NCI-H748 (cell line): ENCODE data around the gene ZNF184.

Experiments
- DNase-seq: peaks from one replicate; lab custom pipeline; 2025; ENCODE audit not compliant: unreplicated experiment; lab: John Stamatoyannopoulos, UW

ZNF184 gene

DNA sequence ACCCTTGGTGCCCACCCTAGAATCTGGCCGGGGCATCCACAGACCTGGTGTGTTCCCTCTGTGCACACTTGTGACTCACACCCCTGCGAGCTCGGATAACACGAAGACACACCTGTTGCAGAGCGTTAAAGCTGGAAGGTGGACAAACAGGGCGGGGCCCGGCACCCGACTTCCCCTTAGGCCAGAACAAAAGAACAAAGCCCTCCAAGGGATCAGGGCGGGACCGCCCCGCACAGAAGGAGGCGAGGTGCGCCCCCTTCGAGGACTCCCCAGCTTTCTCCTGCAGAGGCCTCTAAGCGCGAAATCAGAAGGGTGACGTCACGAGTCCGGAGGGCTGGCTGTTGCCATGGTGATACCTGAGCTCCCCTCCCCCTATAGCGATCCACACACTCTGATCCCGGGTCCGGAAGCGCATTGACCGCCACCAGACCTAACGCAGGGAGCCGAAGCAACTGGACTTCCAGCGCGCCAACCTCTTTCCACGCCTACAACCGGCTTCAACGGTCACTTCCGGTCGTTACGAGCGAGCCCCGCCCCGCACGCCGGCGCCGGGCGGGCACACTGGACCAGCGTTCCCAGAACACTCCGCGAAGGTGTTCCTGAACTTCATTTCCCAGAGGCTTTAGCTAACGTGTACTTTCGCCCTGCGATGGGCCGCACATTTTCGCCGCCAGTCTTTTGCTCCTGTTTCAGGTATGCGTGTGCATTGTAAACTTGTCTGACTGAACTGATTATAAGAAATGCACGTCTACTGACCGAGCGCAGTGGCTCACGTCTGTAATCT, at the start of gene ZNF184:
TSS of gene ZNF184 (minus strand) at position 489 of the 784 bp plus-strand sequence. CDS start 811 bp downstream, outside the sequence.
- DNase-seq: peak; percentile 100

DNA sequence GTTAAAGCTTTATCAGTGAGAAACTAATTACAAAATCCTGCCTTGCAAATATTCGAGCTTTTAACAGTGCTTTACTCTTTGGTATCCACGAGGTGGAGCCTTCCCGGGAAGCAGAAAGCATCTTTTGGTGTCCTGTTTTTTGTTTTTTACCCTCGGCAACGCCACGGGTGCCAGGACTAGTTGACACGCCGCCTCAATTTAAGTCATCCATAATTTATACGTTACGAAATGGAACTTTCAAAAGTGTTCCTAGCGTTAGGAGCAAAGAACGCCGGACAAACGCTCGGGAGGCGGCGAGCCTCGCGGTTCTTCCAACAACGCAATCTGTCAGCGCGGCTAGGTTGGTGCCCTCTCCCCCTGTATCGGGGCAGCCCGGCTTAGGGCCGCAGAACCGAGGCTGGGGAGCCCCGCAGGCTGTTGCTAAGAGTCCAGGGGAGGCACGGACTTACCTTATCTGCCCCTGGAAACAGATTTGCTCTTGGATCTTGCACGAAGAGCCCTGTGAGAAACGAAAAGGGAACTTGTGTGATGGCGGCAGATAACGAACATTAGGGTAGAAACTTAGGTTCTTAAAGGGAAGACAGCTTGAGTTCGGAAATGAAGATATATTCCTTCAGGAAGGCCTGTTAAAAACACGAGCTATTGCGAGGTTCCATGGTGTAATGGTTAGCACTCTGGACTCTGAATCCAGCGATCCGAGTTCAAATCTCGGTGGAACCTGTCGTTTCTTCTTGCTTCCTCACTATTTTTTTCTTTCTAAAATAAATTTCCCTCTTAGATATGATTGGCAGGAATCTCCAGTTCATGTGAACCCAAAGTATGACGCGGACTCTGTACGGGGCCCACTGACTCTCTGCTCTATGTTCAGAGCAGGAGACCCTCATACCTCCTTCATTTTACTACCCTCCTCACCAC, 46.2 kb upstream of the ZNF184 start:
- DNase-seq: peak; percentile 93

DNA sequence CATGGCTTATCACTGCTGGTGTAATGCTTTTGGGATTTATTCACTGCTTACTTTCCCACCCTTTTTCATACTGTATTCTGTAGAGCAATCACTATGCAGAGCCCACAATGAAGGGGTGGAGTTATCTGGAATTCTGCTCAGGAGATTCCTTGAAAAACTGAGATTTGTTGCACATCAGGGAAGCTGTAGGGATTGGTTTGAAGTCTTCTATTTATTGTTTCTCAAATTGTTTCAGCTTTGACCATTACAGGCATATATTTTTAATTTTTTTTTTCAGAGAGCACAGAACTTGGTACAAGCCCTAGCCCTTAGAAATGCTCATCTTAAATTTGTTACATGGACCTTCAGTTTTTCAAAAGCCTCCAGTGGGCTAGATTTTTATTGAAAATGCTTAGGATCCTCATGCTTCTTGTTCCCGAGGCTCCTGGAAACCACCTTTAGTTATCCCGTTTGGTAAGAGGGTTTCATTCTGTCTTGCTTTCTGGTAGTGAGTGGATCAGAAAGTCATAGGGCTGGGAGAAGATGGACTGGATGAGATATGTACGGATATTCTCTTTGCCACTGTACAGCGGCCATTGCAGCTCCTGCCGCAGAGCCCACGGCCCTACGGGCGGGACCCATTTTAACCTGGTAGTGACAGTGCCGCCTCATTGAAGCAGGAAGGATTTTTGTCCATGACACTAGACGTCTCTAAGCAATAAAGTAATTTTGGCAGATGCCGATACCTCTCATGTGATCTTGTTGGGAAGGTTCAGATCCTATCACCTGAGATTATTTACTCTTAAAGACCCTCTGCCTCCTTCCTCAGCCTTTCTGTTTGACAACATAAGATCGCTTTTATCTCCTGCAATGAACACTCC, 45.3 kb upstream of the ZNF184 start:
- DNase-seq: peak; percentile 63

DNA sequence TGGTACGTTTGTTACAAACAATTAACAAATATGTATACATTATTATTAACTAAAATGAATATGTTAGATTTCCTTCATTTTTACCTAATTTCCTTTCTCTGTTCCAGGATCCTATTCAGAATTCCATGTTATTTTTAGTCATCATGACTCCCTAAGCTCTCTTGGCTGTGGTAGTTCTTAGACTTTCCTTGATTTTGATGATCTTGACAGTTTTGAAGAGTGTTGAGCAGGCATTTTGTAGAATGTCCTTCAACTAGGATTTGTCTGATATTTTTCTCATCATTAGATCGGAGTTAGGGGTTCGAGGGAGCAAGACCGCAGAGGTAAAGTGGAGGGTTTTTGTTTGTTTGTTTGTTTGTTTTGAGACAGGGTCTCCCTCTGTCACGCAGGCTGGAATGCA, 44.3 kb upstream of the ZNF184 start:
- no peak for DNase-seq

DNA sequence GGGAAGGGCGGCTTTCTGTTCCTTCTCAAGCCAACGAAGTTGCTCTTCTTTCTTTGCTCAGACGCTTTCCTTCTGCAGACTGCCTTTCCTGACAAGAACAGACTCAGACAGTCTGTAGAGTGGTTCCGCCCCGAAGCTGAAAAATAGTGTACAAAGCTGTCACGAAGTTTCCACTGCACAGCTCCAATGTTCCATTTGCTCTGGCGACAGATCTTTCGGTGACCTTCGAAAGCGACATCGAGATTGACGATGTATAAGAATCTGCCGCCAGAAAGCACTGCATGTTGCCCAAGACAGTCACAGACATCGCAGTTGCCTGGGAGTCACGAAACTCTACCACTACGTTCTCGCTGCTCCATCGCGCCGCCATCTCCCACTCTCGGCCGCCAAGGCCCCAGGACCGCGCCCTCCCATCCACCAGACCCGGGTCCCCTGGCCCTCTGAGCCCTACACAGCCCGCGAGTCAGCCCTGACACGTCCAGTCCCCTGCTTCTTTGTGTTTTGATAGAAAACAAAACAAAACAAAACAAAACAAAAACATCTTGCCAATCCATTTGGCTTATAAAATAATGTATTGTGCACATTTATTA, 42.1 kb upstream of the ZNF184 start:
- DNase-seq: no peak

DNA sequence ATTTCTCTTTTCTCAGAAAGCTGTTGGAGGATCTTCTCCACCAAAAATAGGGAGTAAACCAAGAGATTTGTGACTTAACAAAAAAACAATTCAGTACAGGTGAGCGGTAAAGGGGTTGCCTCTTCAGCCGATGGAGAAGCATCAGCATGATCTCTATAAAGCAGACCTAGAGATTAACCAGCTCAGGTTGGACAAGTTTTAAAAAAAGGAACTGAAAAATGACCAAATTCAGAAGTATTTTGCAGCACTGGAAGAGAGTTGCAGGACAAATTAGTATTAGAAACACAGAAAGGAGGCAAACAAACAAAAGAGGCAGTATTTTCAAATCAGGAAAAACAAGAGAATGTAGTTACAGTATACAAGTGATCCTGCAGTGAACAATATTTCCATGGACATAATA, 39.6 kb upstream of the ZNF184 start:
- DNase-seq: no peak

DNA sequence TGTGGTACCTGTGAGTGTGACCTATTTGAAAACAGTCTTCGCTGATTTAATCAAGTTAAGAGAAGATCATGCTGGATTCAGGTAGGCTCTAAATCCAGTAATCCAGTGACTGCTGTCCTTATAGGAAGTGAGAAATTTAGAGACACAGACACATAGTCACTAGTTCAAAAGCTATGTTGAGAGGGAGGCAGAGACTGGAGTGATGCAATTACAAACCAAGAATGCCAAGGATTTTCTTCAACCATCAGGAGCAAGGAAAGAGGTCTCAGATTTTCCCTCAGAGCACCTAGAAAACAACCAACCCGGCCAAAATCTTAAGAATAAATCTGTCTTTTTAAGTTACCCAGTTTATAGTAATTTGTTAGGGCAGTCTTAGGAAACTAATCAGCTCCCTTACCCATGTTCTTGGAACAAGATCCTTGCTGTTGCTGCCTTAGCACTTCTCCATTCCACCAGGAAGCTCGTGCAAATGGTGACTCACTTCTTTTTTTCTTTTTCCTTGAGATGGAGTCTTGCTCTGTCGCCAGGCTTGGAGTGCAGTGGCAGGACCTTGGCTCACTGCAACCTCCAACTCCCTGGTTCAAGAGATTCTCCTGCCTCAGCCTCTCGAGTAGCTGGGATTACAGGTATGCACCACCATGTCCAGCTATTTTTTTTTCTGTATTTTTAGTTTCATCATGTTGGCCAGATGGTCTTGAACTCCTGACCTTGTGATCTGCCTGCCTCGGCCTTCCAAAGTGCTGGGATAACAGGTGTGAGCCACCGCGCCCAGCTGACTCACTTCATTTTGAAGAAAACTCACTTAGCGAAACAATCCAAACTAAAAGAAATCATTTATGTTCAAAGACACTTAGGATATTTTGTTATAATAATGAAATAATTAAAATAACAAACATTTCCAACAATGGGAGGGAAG, 34.4 kb upstream of the ZNF184 start:
- no peak for DNase-seq

- DNase-seq: peak; percentile 92
These were observed 32.5 kb upstream of the ZNF184 start for GRCh38 chr6:27505209-27506027.

DNA sequence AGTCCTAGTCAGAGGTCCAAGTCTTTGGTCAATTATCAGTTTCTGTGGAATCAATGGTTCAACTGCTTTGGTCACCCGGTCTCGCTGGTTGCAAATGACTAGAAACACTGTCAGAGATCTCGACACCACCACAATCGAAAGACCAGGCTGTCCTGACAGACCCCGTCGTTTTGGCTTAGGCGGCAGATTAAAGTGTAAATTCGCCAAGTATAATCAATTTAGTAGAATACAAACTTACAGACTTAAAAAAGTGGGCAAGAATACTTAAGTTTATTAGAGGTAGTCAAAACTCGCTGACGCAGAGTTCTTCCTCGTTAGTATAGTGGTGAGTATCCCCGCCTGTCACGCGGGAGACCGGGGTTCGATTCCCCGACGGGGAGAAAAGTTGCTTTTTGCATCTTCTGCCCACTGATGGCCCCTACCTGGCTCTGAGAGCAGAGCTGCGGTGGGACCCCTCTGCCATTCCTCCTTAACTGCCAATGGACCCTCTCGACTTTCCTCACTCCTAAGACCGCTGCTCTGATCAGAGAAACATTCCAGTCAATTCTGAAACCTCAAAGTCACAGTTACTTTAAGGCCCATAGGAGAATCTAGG, 30.6 kb upstream of the ZNF184 start:
- DNase-seq: peak; percentile 85

- DNase-seq: peak; percentile 90
These were observed 29.9 kb upstream of the ZNF184 start for GRCh38 chr6:27502508-27503435.

GRCh38 chr6:27501187-27501586, 28.3 kb upstream of the ZNF184 start:
- DNase-seq: no peak

DNA sequence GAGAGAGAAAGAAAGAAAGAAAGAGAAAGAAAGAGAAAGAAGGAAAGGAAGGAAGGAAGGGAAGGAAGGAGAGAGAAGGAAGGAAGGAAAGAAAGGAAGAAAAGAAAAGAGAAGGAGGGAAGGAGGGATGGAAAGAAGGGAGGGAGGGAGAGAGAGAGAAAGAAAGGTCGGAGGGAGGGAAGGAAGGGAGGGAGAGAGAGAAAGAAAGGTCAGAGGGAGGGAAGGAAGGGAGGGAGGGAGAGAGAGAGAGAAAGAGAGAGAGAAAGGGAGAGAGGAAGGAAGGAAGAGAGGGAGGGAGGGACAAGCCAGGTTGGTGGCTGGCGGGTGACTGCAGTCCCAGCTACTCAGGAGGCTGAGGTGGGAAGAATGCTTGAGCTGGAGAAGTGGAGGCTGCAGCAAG, 27.3 kb upstream of the ZNF184 start:
- DNase-seq: no peak

GRCh38 chr6:27495386-27496135, 22.7 kb upstream of the ZNF184 start:
- no peak for DNase-seq

GRCh38 chr6:27494987-27495385, 22.1 kb upstream of the ZNF184 start:
- DNase-seq: no peak

DNA sequence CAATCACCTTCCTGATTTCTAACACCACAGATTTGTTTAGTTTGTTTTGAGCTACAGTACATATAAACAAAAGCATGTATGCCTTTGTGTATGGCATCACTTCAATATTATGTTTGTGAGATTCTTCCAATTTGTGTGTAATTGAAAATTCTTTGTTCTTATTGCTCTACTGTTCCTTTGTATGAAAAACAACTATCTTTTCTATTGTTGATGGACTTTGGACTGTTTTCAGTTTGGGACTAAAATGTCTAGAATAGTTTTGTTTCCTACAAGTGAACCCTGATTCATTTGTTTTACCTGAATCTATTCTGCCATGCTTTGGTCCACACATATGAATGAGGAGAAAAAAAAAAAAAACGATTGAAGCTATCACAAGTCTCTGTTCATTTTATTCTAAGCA, 21.2 kb upstream of the ZNF184 start:
- DNase-seq: no peak

DNA sequence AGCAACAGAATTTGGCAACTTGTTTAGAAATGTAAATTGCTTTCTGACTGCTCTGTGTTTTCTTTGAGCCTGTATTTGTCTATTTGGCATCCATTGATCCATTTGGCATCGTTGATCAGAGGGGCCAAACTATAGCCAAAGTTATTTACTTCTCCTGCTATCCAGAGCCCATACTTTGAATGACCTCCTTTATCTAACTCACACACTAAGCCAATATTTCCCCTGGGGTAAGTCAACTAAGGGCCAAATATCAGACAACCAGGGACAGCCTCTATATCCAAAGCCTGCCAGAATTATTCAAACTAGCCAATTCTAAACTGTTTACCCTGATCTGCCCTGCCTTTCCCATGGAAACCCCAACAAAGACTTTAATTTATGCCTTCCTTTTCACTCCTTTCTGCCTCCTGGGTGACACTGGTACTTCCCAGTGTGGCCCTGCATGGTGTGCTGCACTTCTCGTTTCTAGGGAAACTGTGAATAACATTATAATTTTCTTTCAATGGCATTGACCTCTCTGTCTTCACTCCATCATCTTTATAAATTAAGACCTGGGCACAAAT, 19.8 kb upstream of the ZNF184 start:
- DNase-seq: peak; percentile 54
